SK-N-SH (cell line): Measurements from ENCODE around the gene OLFML2A.

Experiments used
- CTCF ChIP-seq: fragments of 200-600 bp; sonication (generic); IDR thresholded peaks from 2 replicates; pipeline ENCODE4 v1.6.1; 2017; ENCODE audit warnings: antibody characterized with exemption, mild to moderate bottlenecking, moderate library complexity
- ELF1 ChIP-seq: IDR thresholded peaks from 2 replicates; pipeline ENCODE4 v1.4.0; 2012
- EP300 ChIP-seq, 2 experiments: IDR thresholded peaks; 2 replicates each; pipeline versions ENCODE4 v1.4.0 to v1.6.1; 2012; ENCODE audit warnings: borderline replicate concordance in 1 of 2, low read depth in 1 of 2, low read length in 1 of 2
- EZH2phosphoT487 ChIP-seq: fragments of 200-600 bp; sonication (generic); IDR thresholded peaks from 2 replicates; pipeline ENCODE4 v1.6.1; 2017; ENCODE audit warnings: low read depth, mixed run types, mild to moderate bottlenecking, antibody characterized with exemption, moderate library complexity, borderline replicate concordance
- FOXJ3 ChIP-seq: sonication (generic); formaldehyde crosslinking; IDR thresholded peaks from 2 replicates; pipeline ENCODE4 v1.5.1; 2020; ENCODE audit warnings: mild to moderate bottlenecking, missing genetic modification reagents
- JUND ChIP-seq: IDR thresholded peaks from 2 replicates; pipeline ENCODE4 v1.4.0; 2012
- MAX ChIP-seq: IDR thresholded peaks from 2 replicates; pipeline ENCODE4 v1.4.0; 2012; ENCODE audit warnings: low read depth
- PBX3 ChIP-seq: IDR thresholded peaks from 2 replicates; pipeline ENCODE4; 2012
- POLR2AphosphoS5 ChIP-seq: IDR thresholded peaks from 2 replicates; pipeline ENCODE4 v1.6.1; 2012; ENCODE audit warnings: low read depth, low read length
- RCOR1 ChIP-seq: fragments of 150-350 bp; IDR thresholded peaks from 2 replicates; pipeline ENCODE4 v1.6.1; 2017; ENCODE audit warnings: antibody characterized with exemption, low read length
- TCF12 ChIP-seq: IDR thresholded peaks from 2 replicates; pipeline ENCODE4 v1.4.0; 2012
- USF2 ChIP-seq: fragments of 150-350 bp; IDR thresholded peaks from 2 replicates; pipeline ENCODE4 v1.6.1; 2017; ENCODE audit warnings: antibody characterized with exemption, low read length, low read depth, borderline replicate concordance
- YY1 ChIP-seq: IDR thresholded peaks from 2 replicates; pipeline ENCODE4 v1.4.0; 2012; ENCODE audit warnings: low read depth, mild to moderate bottlenecking

GRCh38 chr9:124783830-124784229 lies 6.9 kb downstream of the OLFML2A start:
- no peak for TF ChIP-seq USF2
- TF ChIP-seq PBX3: no peak
- TF ChIP-seq POLR2AphosphoS5: no peak
- no peak for TF ChIP-seq CTCF
- no peak for TF ChIP-seq EZH2phosphoT487
- no peak for TF ChIP-seq FOXJ3 (CRISPR knock-in tag)
- no peak for TF ChIP-seq YY1
- TF ChIP-seq ELF1: no peak
- TF ChIP-seq JUND: no peak
- TF ChIP-seq EP300 (IDR thresholded peaks at IDR 0.05; ENCODE audit: borderline replicate concordance in 1 of 2, low read depth in 1 of 2, low read length in 1 of 2): no peak
- no peak for TF ChIP-seq RCOR1
- TF ChIP-seq MAX: no peak
- no peak for TF ChIP-seq TCF12
